IMR-90 (cell line): ENCODE data around the gene FRYL. TPM values are rescaled to one million over a fixed set of nuclear protein-coding genes. Genes with fewer than 3 reads are reported as not detected.

Source experiments
- ATAC-seq: fragments of 200-7000 bp; cut with Tn5 transposase; 2 replicates; pipeline ENCODE4 v1.9.1; 2020; ENCODE audit warnings: low read depth, mild to moderate bottlenecking, moderate library complexity
- BruUV-seq: library from RNA; stranded (reverse); fragments of 400-500 nt; replicated peaks from 2 replicates; lab custom pipeline; 2021; lab: Mats Ljungman, UMichigan
- CTCF ChIA-PET: fragments of 300-600 bp; formaldehyde crosslinking; extraction: SDS; loops from one replicate; lab custom pipeline; 2021; ENCODE audit warnings: antibody characterized with exemption; lab: Yijun Ruan, JAX
- POLR2A ChIA-PET: fragments of 300-600 bp; sonication (Branson Sonifier 250); formaldehyde crosslinking; loops from one replicate; lab custom pipeline; 2022; ENCODE audit warnings: antibody characterized with exemption; ENCODE audit not compliant: unreplicated experiment; lab: Charles Lee
- DNase-seq: peaks from one replicate; pipeline ENCODE4 v3.0.0; 2013
- H2AFZ ChIP-seq: replicated peaks from 2 replicates; pipeline ENCODE3; 2013; ENCODE audit warnings: low read length, mild to moderate bottlenecking; ENCODE audit not compliant: poor library complexity
- H2AK5ac ChIP-seq: 2 replicates; pipeline ENCODE4 v1.6.1; 2013; ENCODE audit warnings: low read depth, low read length, inconsistent platforms
- H2AK9ac ChIP-seq: replicated peaks from 2 replicates; pipeline ENCODE3; 2013; ENCODE audit warnings: mild to moderate bottlenecking, low read depth, low read length, moderate library complexity; ENCODE audit not compliant: poor library complexity
- H2BK120ac ChIP-seq: 2 replicates; pipeline ENCODE4 v1.6.1; 2013; ENCODE audit warnings: low read depth, low read length, inconsistent platforms
- H2BK15ac ChIP-seq: 3 replicates; pipeline ENCODE4 v1.6.1; 2013; ENCODE audit warnings: low read depth, low read length, inconsistent platforms
- H2BK20ac ChIP-seq: 2 replicates; pipeline ENCODE4 v1.6.1; 2013; ENCODE audit warnings: low read depth, mild to moderate bottlenecking, inconsistent platforms, low read length, moderate library complexity
- H2BK5ac ChIP-seq: 2 replicates; pipeline ENCODE4 v1.6.1; 2013; ENCODE audit warnings: mild to moderate bottlenecking, low read depth, low read length, inconsistent platforms; ENCODE audit not compliant: poor library complexity, severe bottlenecking
- H3K14ac ChIP-seq: replicated peaks from 2 replicates; pipeline ENCODE4 v1.6.1; 2013; ENCODE audit warnings: low read depth, low read length, inconsistent platforms
- H3K18ac ChIP-seq: 2 replicates; pipeline ENCODE4 v1.6.1; 2013; ENCODE audit warnings: low read depth, low read length, control low read depth
- H3K23ac ChIP-seq: 2 replicates; pipeline ENCODE4 v1.6.1; 2013; ENCODE audit warnings: low read depth, low read length, inconsistent platforms
- H3K27ac ChIP-seq: 2 replicates; pipeline ENCODE4 v1.5.1; 2013; ENCODE audit warnings: mild to moderate bottlenecking, control low read depth, low read length; ENCODE audit not compliant: insufficient read depth
- H3K27me3 ChIP-seq: 2 replicates; pipeline ENCODE4 v1.6.1; 2013; ENCODE audit warnings: low read length; ENCODE audit not compliant: control insufficient read depth, insufficient read depth
- H3K36me3 ChIP-seq: 2 replicates; pipeline ENCODE4 v1.6.1; 2013; ENCODE audit warnings: low read length, mixed read lengths; ENCODE audit not compliant: control insufficient read depth, insufficient read depth
- H3K4ac ChIP-seq: 2 replicates; pipeline ENCODE4 v1.6.1; 2013; ENCODE audit warnings: low read depth, low read length, inconsistent platforms
- H3K4me1 ChIP-seq: 2 replicates; pipeline ENCODE4 v1.6.1; 2013; ENCODE audit warnings: low read length, mixed read lengths; ENCODE audit not compliant: control insufficient read depth, insufficient read depth
- H3K4me2 ChIP-seq: 2 replicates; pipeline ENCODE4 v1.6.1; 2013; ENCODE audit warnings: low read depth, mild to moderate bottlenecking, control low read depth, low read length, moderate library complexity
- H3K4me3 ChIP-seq: 2 replicates; pipeline ENCODE4 v1.5.1; 2013; ENCODE audit warnings: low read depth, mild to moderate bottlenecking, control low read depth, low read length, moderate library complexity; ENCODE audit not compliant: insufficient read depth
- H3K56ac ChIP-seq: 2 replicates; pipeline ENCODE4 v1.6.1; 2013; ENCODE audit warnings: low read length, inconsistent platforms; ENCODE audit not compliant: insufficient read depth; ENCODE audit errors: extremely low read depth
- H3K79me1 ChIP-seq, 2 experiments: 2 replicates each; pipeline ENCODE4 v1.6.1; 2013; ENCODE audit warnings: low read length in 2 of 2, inconsistent platforms in 1 of 2, low read depth in 1 of 2
- H3K9ac ChIP-seq: 2 replicates; pipeline ENCODE4 v1.6.1; 2013; ENCODE audit warnings: low read depth, low read length, control low read depth
- H3K9me1 ChIP-seq: 2 replicates; pipeline ENCODE4 v1.6.1; 2013; ENCODE audit warnings: low read length, inconsistent platforms; ENCODE audit not compliant: insufficient read depth
- H3K9me3 ChIP-seq: 2 replicates; pipeline ENCODE4 v1.6.1; 2013; ENCODE audit warnings: low read length; ENCODE audit not compliant: control insufficient read depth, insufficient read depth
- H4K20me1 ChIP-seq: 2 replicates; pipeline ENCODE4 v1.6.1; 2013; ENCODE audit warnings: low read length, inconsistent platforms; ENCODE audit not compliant: insufficient read depth
- H4K5ac ChIP-seq: 2 replicates; pipeline ENCODE4 v1.6.1; 2013; ENCODE audit warnings: mild to moderate bottlenecking, low read depth, low read length, control low read depth
- H4K8ac ChIP-seq, 2 experiments: 2 replicates each; pipeline ENCODE4 v1.6.1; 2013; ENCODE audit warnings: low read depth in 2 of 2, low read length in 2 of 2, control low read depth in 1 of 2, inconsistent platforms in 1 of 2
- H4K91ac ChIP-seq: 2 replicates; pipeline ENCODE4 v1.6.1; 2013; ENCODE audit warnings: low read depth, low read length, inconsistent platforms; ENCODE audit not compliant: insufficient read depth
- FOS ChIP-seq: fragments of 150-350 bp; IDR thresholded peaks from 2 replicates; pipeline ENCODE4 v1.6.1; 2016; ENCODE audit warnings: low read depth, low read length
- MAFK ChIP-seq: IDR thresholded peaks from 2 replicates; pipeline ENCODE4 v1.6.1; 2012; ENCODE audit warnings: low read depth, low read length, improper control_type of control experiment
- POLR2A ChIP-seq: IDR thresholded peaks from 2 replicates; pipeline ENCODE4 v1.6.1; 2012; ENCODE audit warnings: mild to moderate bottlenecking, low read depth, low read length
- WGBS, 2 experiments: methylation state at CpG; one replicate each; pipeline versions ENCODE4 v1.1.5 to v1.1.7; 2013; ENCODE audit warnings: missing lambda C conversion rate in 2 of 2; ENCODE audit not compliant: insufficient read length in 1 of 2; ENCODE audit errors: extremely low coverage in 2 of 2; 5-methylcytosine and 5-hydroxymethylcytosine counted together
- dilution Hi-C: fragments of 300-500 bp; cut with HindIII; formaldehyde crosslinking; loops from one replicate; pipeline ENCODE4 v1.14.3; 2018; ENCODE audit warnings: low sequenced_read_pairs; ENCODE audit not compliant: unreplicated experiment
- in situ Hi-C: fragments of 300-500 bp; cut with MboI; formaldehyde crosslinking; loops from 3 replicates; pipeline ENCODE4 v1.14.3; 2019; ENCODE audit warnings: low sequenced_read_pairs, inconsistent platforms, mixed read lengths
- intact Hi-C: fragments of 100-400 bp; cut with micrococcal nuclease; formaldehyde crosslinking; loops from 2 replicates; pipeline ENCODE4 v1.10.0; 2022
- polyA plus RNA-seq, 3 experiments: library from polyadenylated mRNA; depleted of rRNA; stranded (reverse); fragments of >200 nt; gene quantifications; 2 replicates each; pipeline ENCODE4 v1.2.3, GENCODE V29; 2012; ENCODE audit warnings: low replicate concordance in 1 of 3
- total RNA-seq: library from RNA; depleted of rRNA; stranded (reverse); fragments of >200 nt; gene quantifications from 2 replicates; pipeline ENCODE4 v1.2.3, GENCODE V29; 2012
- TF ChIP-seq, protein P1 (sequence below): conservative IDR thresholded peaks from 2 replicates; pipeline ENCODE4 v1.5.1; 2012; ENCODE audit warnings: mild to moderate bottlenecking, low read depth, low read length, improper control_type of control experiment

The FRYL gene
- total and polyA plus RNA-seq, 2 of the 4 experiments (the other 2 are of a cell fraction), result 9.9 to 77.4 TPM

DNA sequence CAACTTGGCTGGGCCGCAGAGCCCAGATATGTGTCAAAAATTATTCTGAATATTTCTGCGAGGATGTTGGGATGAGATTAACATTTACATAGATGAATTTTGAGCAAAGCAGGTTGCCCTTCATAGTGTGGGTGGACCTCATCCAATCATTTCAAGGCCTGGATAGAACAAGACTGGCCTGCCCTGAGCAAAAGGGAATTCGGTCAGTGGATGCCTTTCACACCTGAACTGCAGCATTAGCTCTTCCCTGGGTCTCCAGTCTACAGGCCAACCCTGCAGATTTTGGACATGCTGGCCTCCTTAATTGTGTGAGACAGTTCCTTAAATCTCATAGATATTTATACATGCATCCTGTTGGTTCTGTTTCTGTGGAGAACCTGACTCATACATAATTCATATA is 329.3 kb downstream of the FRYL start:
- ChIA-PET CTCF (no interaction called here), POLR2A (no interaction called here)
- no peaks in the 10 kb centered on the region for H3K4me1 ChIP-seq
- no peak overlapping the region for H3K9ac ChIP-seq
- H2AK5ac ChIP-seq, result no peak overlapping the region
- no peak for TF ChIP-seq POLR2A
- TF ChIP-seq FOS, result no peak
- TF ChIP-seq MAFK, result no peak
- TF ChIP-seq, protein P1, sequence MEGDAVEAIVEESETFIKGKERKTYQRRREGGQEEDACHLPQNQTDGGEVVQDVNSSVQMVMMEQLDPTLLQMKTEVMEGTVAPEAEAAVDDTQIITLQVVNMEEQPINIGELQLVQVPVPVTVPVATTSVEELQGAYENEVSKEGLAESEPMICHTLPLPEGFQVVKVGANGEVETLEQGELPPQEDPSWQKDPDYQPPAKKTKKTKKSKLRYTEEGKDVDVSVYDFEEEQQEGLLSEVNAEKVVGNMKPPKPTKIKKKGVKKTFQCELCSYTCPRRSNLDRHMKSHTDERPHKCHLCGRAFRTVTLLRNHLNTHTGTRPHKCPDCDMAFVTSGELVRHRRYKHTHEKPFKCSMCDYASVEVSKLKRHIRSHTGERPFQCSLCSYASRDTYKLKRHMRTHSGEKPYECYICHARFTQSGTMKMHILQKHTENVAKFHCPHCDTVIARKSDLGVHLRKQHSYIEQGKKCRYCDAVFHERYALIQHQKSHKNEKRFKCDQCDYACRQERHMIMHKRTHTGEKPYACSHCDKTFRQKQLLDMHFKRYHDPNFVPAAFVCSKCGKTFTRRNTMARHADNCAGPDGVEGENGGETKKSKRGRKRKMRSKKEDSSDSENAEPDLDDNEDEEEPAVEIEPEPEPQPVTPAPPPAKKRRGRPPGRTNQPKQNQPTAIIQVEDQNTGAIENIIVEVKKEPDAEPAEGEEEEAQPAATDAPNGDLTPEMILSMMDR, result no peak
- no peak overlapping the region for H3K4ac ChIP-seq
- no peak overlapping the region for H4K5ac ChIP-seq
- no peak overlapping the region for H2BK120ac ChIP-seq
- DNase-seq (no peak), ATAC-seq (no peak)
- in situ Hi-C loops (no loop called here), intact Hi-C loops (loop anchor here (10.0 kb wide), 1 partner anchor 54 kb away; no protein-coding TSS in a partner anchor), dilution Hi-C loops (no loop called here)
- no peaks in the 10 kb centered on the region for H3K36me3 ChIP-seq
- no peak overlapping the region for H4K8ac ChIP-seq
- no peak overlapping the region for H2BK20ac ChIP-seq
- no peak overlapping the region for H2BK5ac ChIP-seq
- no peak overlapping the region for H3K56ac ChIP-seq
- H3K27ac ChIP-seq, result no peak overlapping the region
- H3K9me3 ChIP-seq, result no peaks in the 10 kb centered on the region
- H3K14ac ChIP-seq, result no peak overlapping the region
- WGBS, 2 experiments, result 40% methylated on average over 1 of the region's 3 CpGs; no CpG with 5 or more reads in 1 of the 2 experiments
- H4K20me1 ChIP-seq, result no peaks in the 10 kb centered on the region
- H2AK9ac ChIP-seq, result no peak overlapping the region
- no peak overlapping the region for H3K4me3 ChIP-seq
- BruUV-seq, result no TSS peak
- no peak overlapping the region for H3K23ac ChIP-seq
- H3K9me1 ChIP-seq, result no peaks in the 10 kb centered on the region
- no peak overlapping the region for H4K91ac ChIP-seq
- H3K27me3 ChIP-seq, result peaks cover 5% of the 10 kb centered on the region
- H2AFZ ChIP-seq, result no peak overlapping the region
- no peak overlapping the region for H2BK15ac ChIP-seq
- H3K18ac ChIP-seq, result no peak overlapping the region
- no peaks in the 10 kb centered on the region for H3K79me1 ChIP-seq
- H3K4me2 ChIP-seq, result no peak overlapping the region
